Keratinocyte (primary cell): ENCODE measurements around the gene PNCK.

ENCODE experiments used
- EZH2 ChIP-seq: IDR thresholded peaks from one replicate; pipeline ENCODE4 v1.6.1; 2012; ENCODE audit warnings: inconsistent platforms, mild to moderate bottlenecking, low read length, moderate library complexity
- TF ChIP-seq, protein P1 (sequence below), 3 experiments: IDR thresholded peaks in 1 of 3; conservative IDR thresholded peaks in 1 of 3; optimal IDR thresholded peaks in 1 of 3; 2 replicates in 2 of 3; 3 replicates in 1 of 3; pipeline versions ENCODE3 to v1.5.1; 2011; ENCODE audit warnings: low read length in 3 of 3, mild to moderate bottlenecking in 3 of 3, moderate library complexity in 2 of 3, control low read depth in 1 of 3, inconsistent platforms in 1 of 3; ENCODE audit not compliant: insufficient read depth in 2 of 3; ENCODE audit errors: extremely low read depth in 1 of 3

DNA sequence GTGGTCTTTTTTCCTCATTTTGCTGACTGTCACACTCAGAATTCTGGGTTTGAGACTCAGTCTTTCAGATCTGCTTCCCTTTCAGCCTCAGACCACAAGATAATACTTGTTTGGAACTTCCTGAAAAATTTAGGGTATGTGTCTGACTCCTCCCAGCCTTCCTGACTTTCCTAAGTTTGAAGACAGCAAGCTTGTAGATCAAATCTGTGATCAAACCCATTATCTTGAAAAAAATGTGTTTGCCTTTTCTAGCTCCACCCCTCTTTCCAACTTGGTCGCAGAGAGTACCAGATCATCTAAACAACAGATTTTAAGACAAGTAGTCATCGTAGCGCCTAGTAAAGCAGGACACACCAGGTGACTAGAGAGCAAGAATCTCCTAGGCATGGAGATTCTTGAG lies 40.6 kb upstream of the PNCK start:
- TF ChIP-seq, protein P1, sequence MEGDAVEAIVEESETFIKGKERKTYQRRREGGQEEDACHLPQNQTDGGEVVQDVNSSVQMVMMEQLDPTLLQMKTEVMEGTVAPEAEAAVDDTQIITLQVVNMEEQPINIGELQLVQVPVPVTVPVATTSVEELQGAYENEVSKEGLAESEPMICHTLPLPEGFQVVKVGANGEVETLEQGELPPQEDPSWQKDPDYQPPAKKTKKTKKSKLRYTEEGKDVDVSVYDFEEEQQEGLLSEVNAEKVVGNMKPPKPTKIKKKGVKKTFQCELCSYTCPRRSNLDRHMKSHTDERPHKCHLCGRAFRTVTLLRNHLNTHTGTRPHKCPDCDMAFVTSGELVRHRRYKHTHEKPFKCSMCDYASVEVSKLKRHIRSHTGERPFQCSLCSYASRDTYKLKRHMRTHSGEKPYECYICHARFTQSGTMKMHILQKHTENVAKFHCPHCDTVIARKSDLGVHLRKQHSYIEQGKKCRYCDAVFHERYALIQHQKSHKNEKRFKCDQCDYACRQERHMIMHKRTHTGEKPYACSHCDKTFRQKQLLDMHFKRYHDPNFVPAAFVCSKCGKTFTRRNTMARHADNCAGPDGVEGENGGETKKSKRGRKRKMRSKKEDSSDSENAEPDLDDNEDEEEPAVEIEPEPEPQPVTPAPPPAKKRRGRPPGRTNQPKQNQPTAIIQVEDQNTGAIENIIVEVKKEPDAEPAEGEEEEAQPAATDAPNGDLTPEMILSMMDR (optimal IDR thresholded peaks at IDR 0.05 in 1 of 3, IDR thresholded peaks at IDR 0.05 in 1 of 3, conservative IDR thresholded peaks at IDR 0.05 in 1 of 3; ENCODE audit: extremely low read depth in 1 of 3, insufficient read depth in 2 of 3, low read length in 3 of 3) = no peak
- no peak for TF ChIP-seq EZH2
